Common myeloid progenitor, CD34-positive (primary cell): ENCODE results near the gene CFTR.

Experiments
- CTCF ChIA-PET: fragments of 350-600 bp; sonication (Branson Sonifier 250); formaldehyde crosslinking; loops from one replicate; lab custom pipeline; 2021; ENCODE audit warnings: antibody characterized with exemption; lab: Charles Lee
- POLR2A ChIA-PET: fragments of 350-600 bp; sonication (Branson Sonifier 250); formaldehyde crosslinking; loops from one replicate; lab custom pipeline; 2021; ENCODE audit warnings: antibody characterized with exemption; lab: Charles Lee
- DNase-seq, 3 donors: peaks; one replicate each; pipeline versions ENCODE4 v3.0.0 to v3.0.0-alpha.2; 2013
- H3K27ac ChIP-seq, 2 experiments: 1 replicate in 1 of 2; 2 replicates in 1 of 2; pipeline ENCODE4 v1.7.0; 2013; ENCODE audit warnings: inconsistent platforms in 2 of 2, low read length in 2 of 2, mild to moderate bottlenecking in 2 of 2, low read depth in 1 of 2, moderate library complexity in 1 of 2; ENCODE audit not compliant: severe bottlenecking in 2 of 2, insufficient read depth in 1 of 2, poor library complexity in 1 of 2
- H3K27me3 ChIP-seq, 5 experiments: replicated peaks in 2 of 5; 1 replicate in 3 of 5; 2 replicates in 2 of 5; pipeline versions ENCODE4 v1.6.1 to v1.7.0; 2013; ENCODE audit warnings: low read length in 4 of 5, mild to moderate bottlenecking in 2 of 5, moderate library complexity in 2 of 5, inconsistent platforms in 1 of 5; ENCODE audit not compliant: insufficient read depth in 5 of 5, control insufficient read depth in 4 of 5
- H3K36me3 ChIP-seq, 4 experiments: 1 replicate in 2 of 4; 2 replicates in 2 of 4; pipeline versions ENCODE4 v1.6.1 to v1.7.0; 2013; ENCODE audit warnings: low read length in 3 of 4, control low read depth in 1 of 4, mild to moderate bottlenecking in 1 of 4; ENCODE audit not compliant: control insufficient read depth in 4 of 4, insufficient read depth in 4 of 4
- H3K4me1 ChIP-seq, 4 experiments: 1 replicate in 3 of 4; 2 replicates in 1 of 4; pipeline versions ENCODE4 v1.6.1 to v1.7.1; 2013; ENCODE audit warnings: low read length in 3 of 4, mild to moderate bottlenecking in 3 of 4, control low read depth in 1 of 4, inconsistent platforms in 1 of 4, moderate library complexity in 1 of 4; ENCODE audit not compliant: control insufficient read depth in 4 of 4, insufficient read depth in 4 of 4; ENCODE audit errors: control extremely low read depth in 1 of 4
- H3K4me3 ChIP-seq, 7 experiments: 1 replicate in 4 of 7; 2 replicates in 3 of 7; pipeline versions ENCODE4 v1.5.1 to v1.7.0; 2013; ENCODE audit warnings: mild to moderate bottlenecking in 7 of 7, low read length in 6 of 7, moderate library complexity in 6 of 7, inconsistent platforms in 2 of 7, low read depth in 2 of 7, control low read depth in 1 of 7; ENCODE audit not compliant: insufficient read depth in 4 of 7, control insufficient read depth in 1 of 7; ENCODE audit errors: extremely low read depth in 1 of 7
- H3K9me3 ChIP-seq, 5 experiments: 1 replicate in 4 of 5; 2 replicates in 1 of 5; pipeline versions ENCODE4 v1.6.1 to v1.7.1; 2013; ENCODE audit warnings: low read length in 4 of 5, mild to moderate bottlenecking in 2 of 5, inconsistent platforms in 1 of 5, low read depth in 1 of 5, moderate library complexity in 1 of 5; ENCODE audit not compliant: control insufficient read depth in 4 of 5, insufficient read depth in 2 of 5; ENCODE audit errors: control extremely low read depth in 1 of 5
- WGBS: methylation state at CpG from one replicate; pipeline ENCODE4 v1.1.5; 2013; ENCODE audit not compliant: insufficient coverage; 5-methylcytosine and 5-hydroxymethylcytosine counted together

Gene CFTR

GRCh38 chr7:117555260-117555659 is 75.4 kb downstream of the CFTR start:
- ChIA-PET CTCF (no interaction called here), POLR2A (no interaction called here)
- H3K27ac ChIP-seq: no peak overlapping the region
- H3K27me3 ChIP-seq: no peaks in the 10 kb centered on the region
- no peaks in the 10 kb centered on the region for H3K4me1 ChIP-seq
- no peaks in the 10 kb centered on the region for H3K36me3 ChIP-seq
- no CpG with 5 or more reads among the region's 5 CpGs for WGBS
- H3K9me3 ChIP-seq: no peaks in the 10 kb centered on the region
- H3K4me3 ChIP-seq: no peak overlapping the region
- DNase-seq: no peak

GRCh38 chr7:117559391-117559790 is 79.6 kb downstream of the CFTR start:
- ChIA-PET POLR2A (no interaction called here), CTCF (no interaction called here)
- DNase-seq: no peak
- no CpG with 5 or more reads among the region's 3 CpGs for WGBS
- no peak overlapping the region for H3K27ac ChIP-seq
- no peaks in the 10 kb centered on the region for H3K9me3 ChIP-seq
- no peaks in the 10 kb centered on the region for H3K4me1 ChIP-seq
- peaks cover 0 to 2% (median 0%) of the 10 kb centered on the region in 5 experiments for H3K27me3 ChIP-seq
- no peaks in the 10 kb centered on the region for H3K36me3 ChIP-seq
- no peak overlapping the region for H3K4me3 ChIP-seq

GRCh38 chr7:117560030-117560429 is 80.2 kb downstream of the CFTR start:
- H3K4me1 ChIP-seq: no peaks in the 10 kb centered on the region
- H3K27ac ChIP-seq: no peak overlapping the region
- ChIA-PET CTCF (no interaction called here), POLR2A (no interaction called here)
- H3K4me3 ChIP-seq: no peak overlapping the region
- no peak for DNase-seq
- no peaks in the 10 kb centered on the region for H3K9me3 ChIP-seq
- no peaks in the 10 kb centered on the region for H3K36me3 ChIP-seq
- H3K27me3 ChIP-seq: peaks cover 0 to 2% (median 0%) of the 10 kb centered on the region in 5 experiments

DNA sequence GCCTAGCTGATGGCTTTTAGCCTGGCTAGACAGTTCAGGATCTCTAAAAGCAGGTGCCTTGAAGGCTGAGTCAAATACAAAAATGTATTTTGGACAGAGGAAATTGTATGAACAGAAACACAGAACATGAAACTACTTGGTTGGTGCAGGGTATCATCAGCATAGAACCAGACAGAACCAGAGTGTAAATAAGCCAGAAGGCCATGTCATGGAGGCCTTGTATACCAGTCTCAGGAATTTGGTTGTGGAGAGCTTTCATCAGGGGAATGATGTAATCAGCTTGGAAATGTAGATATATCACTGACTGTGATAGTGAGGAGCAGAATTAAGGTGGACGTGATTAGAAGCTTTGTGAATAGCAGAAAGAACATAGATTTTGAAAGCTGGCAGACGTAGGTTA is 82.9 kb downstream of the CFTR start:
- Histone ChIP-seq H3K27me3 (peaks cover 0 to 2% (median 0%) of the 10 kb centered on the region in 5 experiments), H3K4me3 (no peak overlapping the region), H3K27ac (no peak overlapping the region), H3K4me1 (no peaks in the 10 kb centered on the region), H3K36me3 (no peaks in the 10 kb centered on the region), H3K9me3 (no peaks in the 10 kb centered on the region)
- ChIA-PET CTCF (no interaction called here), POLR2A (no interaction called here)
- DNase-seq: no peak
- WGBS: 100% methylated on average over 2 of the region's 2 CpGs

DNA sequence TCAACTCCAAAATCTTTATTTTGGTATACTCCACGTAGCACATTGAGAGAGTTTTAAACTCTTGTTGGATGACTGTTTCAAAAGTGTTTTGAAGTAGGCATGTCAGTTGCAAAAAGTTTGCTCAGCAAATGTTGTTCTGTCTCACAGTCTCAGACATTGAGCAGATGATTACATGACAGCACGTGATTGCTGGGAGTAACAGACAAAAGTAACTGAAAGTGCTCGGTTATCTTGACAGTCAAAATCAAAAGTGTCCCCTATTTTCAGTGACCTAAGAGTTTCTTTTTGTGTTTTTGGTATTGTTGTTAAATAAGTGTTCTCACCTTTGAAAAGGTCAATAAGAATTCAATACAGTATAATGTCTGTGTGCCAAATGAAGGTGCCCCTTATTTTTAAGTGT is 84.3 kb downstream of the CFTR start:
- no peaks in the 10 kb centered on the region for H3K9me3 ChIP-seq
- H3K4me1 ChIP-seq: no peaks in the 10 kb centered on the region
- no peak overlapping the region for H3K4me3 ChIP-seq
- 100% methylated on average over 2 of the region's 3 CpGs for WGBS
- peaks cover 0 to 2% (median 0%) of the 10 kb centered on the region in 5 experiments for H3K27me3 ChIP-seq
- POLR2A ChIA-PET: no interaction called here
- no peak for DNase-seq
- no peaks in the 10 kb centered on the region for H3K36me3 ChIP-seq
- H3K27ac ChIP-seq: no peak overlapping the region
- CTCF ChIA-PET: no interaction called here

- Histone ChIP-seq H3K4me3 (no peak overlapping the region), H3K27ac (no peak overlapping the region), H3K27me3 (peaks cover 0 to 2% (median 0%) of the 10 kb centered on the region in 5 experiments), H3K9me3 (no peaks in the 10 kb centered on the region), H3K4me1 (no peaks in the 10 kb centered on the region), H3K36me3 (no peaks in the 10 kb centered on the region)
- CTCF ChIA-PET: no interaction called here
- POLR2A ChIA-PET: no interaction called here
- DNase-seq: no peak
- WGBS: no CpG with 5 or more reads among the region's 2 CpGs
These were observed 84.8 kb downstream of the CFTR start for GRCh38 chr7:117564627-117565026.

GRCh38 chr7:117565226-117565625 is 85.4 kb downstream of the CFTR start:
- no peak for DNase-seq
- Histone ChIP-seq H3K36me3 (no peaks in the 10 kb centered on the region), H3K4me1 (no peaks in the 10 kb centered on the region), H3K27me3 (peaks cover 0 to 2% (median 0%) of the 10 kb centered on the region in 5 experiments), H3K4me3 (no peak overlapping the region), H3K27ac (no peak overlapping the region), H3K9me3 (no peaks in the 10 kb centered on the region)
- POLR2A ChIA-PET: no interaction called here
- CTCF ChIA-PET: no interaction called here
- 100% methylated on average over 2 of the region's 4 CpGs for WGBS
